ENCODE data around the gene CNIH4.
"Not testable (repeated sequence)": the region's sequence is repeated elsewhere in the genome, so short reads cannot be mapped to it uniquely, and the experiment has no call there.

The CNIH4 gene

GRCh38 chr1:224356685-224357625 is at the start of gene CNIH4:
TSS of gene CNIH4 (plus strand) at chr1:224356879. CDS start at chr1:224356925, 46 bp downstream.
- peak; percentile 92 for DNase-seq

- no peak for DNase-seq
Observed at GRCh38 chr1:224308064-224308463, 48.6 kb upstream of the CNIH4 start.

GRCh38 chr1:224311503-224311902 is 45.2 kb upstream of the CNIH4 start:
- DNase-seq = not testable (repeated sequence)

- DNase-seq = no peak
Observed at GRCh38 chr1:224312025-224312424, 44.7 kb upstream of the CNIH4 start.

- no peak for DNase-seq
Observed at GRCh38 chr1:224317383-224318045, 39.2 kb upstream of the CNIH4 start.

- DNase-seq = no peak
Observed at GRCh38 chr1:224321706-224322105, 35.0 kb upstream of the CNIH4 start.

DNA sequence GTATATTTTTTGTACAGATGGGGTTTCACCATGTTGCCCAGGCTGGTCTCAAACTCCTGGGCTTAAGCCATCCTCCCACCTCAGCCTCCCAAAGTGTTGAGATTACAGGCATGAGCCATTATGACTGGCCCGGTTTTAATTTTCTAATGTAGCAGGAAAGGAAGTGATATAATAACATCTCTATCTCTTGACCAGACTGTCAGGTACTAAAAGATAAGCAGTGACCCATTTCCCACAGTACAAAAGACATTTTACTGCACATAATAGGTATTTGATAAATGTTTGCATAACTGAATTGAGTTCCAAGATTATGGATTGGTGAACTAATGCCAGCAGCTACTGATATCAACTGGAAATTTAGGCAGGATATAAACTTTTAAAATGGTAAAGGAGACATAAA is 30.7 kb upstream of the CNIH4 start:
- no peak for DNase-seq

- DNase-seq = no peak
Observed at GRCh38 chr1:224328644-224329043, 28.0 kb upstream of the CNIH4 start.

GRCh38 chr1:224329484-224329841 is 27.2 kb upstream of the CNIH4 start:
- DNase-seq = no peak

GRCh38 chr1:224329842-224330753 is 26.6 kb upstream of the CNIH4 start, which contains the start of gene NVL:
TSS of gene NVL (minus strand) at chr1:224330172. CDS start at chr1:224330127, 45 bp downstream.
- peak; percentile 83 for DNase-seq

GRCh38 chr1:224331326-224331725 is 25.4 kb upstream of the CNIH4 start:
- no peak for DNase-seq

- no peak for DNase-seq
Observed at GRCh38 chr1:224331824-224332223, 24.9 kb upstream of the CNIH4 start.

- peak; percentile 44 for DNase-seq
Observed at GRCh38 chr1:224333309-224333926, 23.3 kb upstream of the CNIH4 start.

GRCh38 chr1:224333939-224334786 is 22.5 kb upstream of the CNIH4 start:
- DNase-seq = no peak

DNA sequence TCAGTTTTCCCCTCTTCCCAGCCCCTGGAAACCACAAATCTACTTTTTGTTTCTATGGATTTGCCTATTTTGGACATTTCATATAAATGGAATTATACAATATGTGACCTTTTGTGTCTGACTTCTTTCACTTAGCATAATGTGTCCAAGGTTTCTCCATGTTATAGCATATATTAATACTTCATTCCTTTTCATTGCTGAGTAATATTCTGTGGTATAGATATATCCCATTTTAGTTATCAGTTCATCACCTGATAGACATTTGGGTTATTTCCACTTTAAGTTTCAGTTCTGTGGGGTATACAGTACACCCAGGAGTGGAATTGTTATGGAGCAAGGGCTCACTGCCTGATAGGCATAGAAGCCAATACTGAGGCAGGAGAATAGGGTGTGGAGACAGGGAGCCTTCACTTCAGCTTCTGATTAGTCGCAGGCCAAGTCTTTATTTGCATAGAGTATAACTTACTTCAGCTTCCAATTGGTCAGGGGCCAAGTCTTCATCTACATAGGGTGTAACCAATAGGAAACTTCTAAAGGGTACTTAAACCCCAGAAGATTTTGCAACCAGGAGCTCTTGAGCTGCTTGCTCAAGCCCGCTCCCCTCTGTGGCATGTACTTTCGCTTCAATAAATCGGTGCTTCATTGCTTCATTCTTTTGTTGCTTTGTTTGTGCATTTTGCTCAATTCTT is 18.4 kb upstream of the CNIH4 start:
- DNase-seq = no peak

DNA sequence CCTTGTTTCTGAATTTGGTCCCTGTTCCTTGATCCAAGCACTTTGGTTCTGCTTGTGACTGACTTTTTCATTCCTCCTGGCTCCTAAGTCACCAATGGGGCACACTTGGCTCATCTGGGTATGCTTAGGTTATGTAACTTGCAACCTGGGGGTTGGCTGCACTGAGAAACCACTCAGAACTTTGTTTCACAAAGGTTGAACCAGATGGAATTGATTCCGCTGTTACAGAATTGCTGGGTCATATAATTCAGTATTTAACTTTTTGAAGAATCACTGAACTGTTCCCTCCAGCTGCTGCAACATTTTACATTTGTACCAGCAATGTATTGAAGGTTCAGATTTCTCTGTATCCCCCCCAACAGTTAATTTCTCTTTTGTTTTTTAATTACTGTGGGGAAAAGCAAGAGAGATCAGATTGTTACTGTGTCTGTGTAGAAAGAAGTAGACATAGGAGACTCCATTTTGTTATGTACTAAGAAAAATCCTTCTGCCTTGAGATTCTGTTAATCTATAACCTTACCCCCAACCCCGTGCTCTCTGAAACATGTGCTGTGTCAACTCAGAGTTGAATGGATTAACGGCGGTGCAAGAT is 17.1 kb upstream of the CNIH4 start:
- no peak for DNase-seq

GRCh38 chr1:224340453-224341384 is 16.0 kb upstream of the CNIH4 start:
- peak; percentile 67 for DNase-seq

- no peak for DNase-seq
Observed at GRCh38 chr1:224343679-224344078, 13.0 kb upstream of the CNIH4 start.

DNA sequence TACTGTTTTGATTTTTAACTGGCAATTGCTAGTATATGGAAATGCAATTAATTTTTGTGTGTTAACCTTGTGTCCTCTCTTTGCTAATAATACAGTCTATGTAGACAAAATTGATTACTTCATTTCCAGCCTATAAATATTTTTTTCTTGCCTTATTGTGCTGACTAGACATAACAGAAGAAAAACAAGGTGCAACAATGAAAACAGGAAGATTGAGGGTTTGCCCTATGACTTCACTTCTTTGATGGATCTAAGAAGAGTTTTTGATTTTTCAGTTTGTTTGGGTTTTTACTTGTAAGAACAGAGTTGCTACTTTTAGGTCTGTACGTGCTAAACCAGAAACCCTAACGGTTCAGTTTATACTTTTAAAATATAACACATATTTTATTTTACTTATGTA is 8.5 kb upstream of the CNIH4 start:
- no peak for DNase-seq
